H1 (cell line): ENCODE results near the gene NSUN6. TPM values are rescaled to one million over a fixed set of nuclear protein-coding genes. Genes with fewer than 3 reads are reported as not detected.
"Not testable (repeated sequence)": the region's sequence is repeated elsewhere in the genome, so short reads cannot be mapped to it uniquely, and the experiment has no call there.

Source experiments
- CTCF ChIA-PET: fragments of 300-600 bp; sonication (Branson Sonifier 250); formaldehyde crosslinking; loops from one replicate; lab custom pipeline; 2021; ENCODE audit not compliant: partially characterized antibody; lab: Charles Lee
- POLR2A ChIA-PET: fragments of 300-600 bp; sonication (Branson Sonifier 250); formaldehyde crosslinking; loops from one replicate; lab custom pipeline; 2021; ENCODE audit warnings: inconsistent platforms; ENCODE audit not compliant: partially characterized antibody; lab: Charles Lee
- DNase-seq, 2 experiments: peaks; one replicate each; pipeline versions ENCODE4 v3.0.0 to v3.0.0-alpha.2; 2010 to 2022; ENCODE audit warnings: low spot score in 2 of 2, low read depth in 1 of 2, mixed read lengths in 1 of 2
- FAIRE-seq: peaks from 2 replicates; lab custom pipeline; 2011; peaks lifted over from hg19 to GRCh38; lab: Jason Lieb, UNC
- H2AFZ ChIP-seq: 2 replicates; pipeline ENCODE4 v1.8.1; 2012; ENCODE audit warnings: low read length, inconsistent platforms
- H2AK5ac ChIP-seq: 2 replicates; pipeline ENCODE4 v1.6.1; 2013; ENCODE audit warnings: low read depth, low read length
- H2BK120ac ChIP-seq: replicated peaks from 2 replicates; pipeline ENCODE3; 2013; ENCODE audit warnings: low read depth, low read length, inconsistent platforms
- H2BK12ac ChIP-seq: 2 replicates; pipeline ENCODE4 v1.6.1; 2013; ENCODE audit warnings: low read depth, low read length
- H2BK15ac ChIP-seq: 2 replicates; pipeline ENCODE4 v1.6.1; 2013; ENCODE audit warnings: low read length
- H2BK20ac ChIP-seq: 2 replicates; pipeline ENCODE4 v1.6.1; 2013; ENCODE audit warnings: low read length
- H2BK5ac ChIP-seq: 2 replicates; pipeline ENCODE4 v1.6.1; 2013; ENCODE audit warnings: low read depth, low read length
- H3K14ac ChIP-seq: 2 replicates; pipeline ENCODE4 v1.6.1; 2013; ENCODE audit warnings: inconsistent platforms; ENCODE audit not compliant: insufficient read length
- H3K18ac ChIP-seq: 2 replicates; pipeline ENCODE4 v1.6.1; 2013; ENCODE audit warnings: low read length; ENCODE audit errors: extremely low read depth
- H3K23ac ChIP-seq: 2 replicates; pipeline ENCODE4 v1.6.1; 2013; ENCODE audit warnings: inconsistent platforms; ENCODE audit not compliant: insufficient read length
- H3K23me2 ChIP-seq: 2 replicates; pipeline ENCODE4 v1.6.1; 2013; ENCODE audit warnings: low read depth, low read length
- H3K27ac ChIP-seq: 2 replicates; pipeline ENCODE4 v1.6.1; 2011; ENCODE audit warnings: low read depth, low read length, inconsistent platforms
- H3K27me3 ChIP-seq, 4 experiments: replicated peaks in 1 of 4; 1 replicate in 1 of 4; 2 replicates in 3 of 4; pipeline versions ENCODE4 v1.6.1 to v1.8.1; 2011 to 2013; ENCODE audit warnings: low read length in 3 of 4, mild to moderate bottlenecking in 3 of 4, inconsistent platforms in 2 of 4, mixed read lengths in 2 of 4, moderate library complexity in 1 of 4; ENCODE audit not compliant: control insufficient read depth in 3 of 4, insufficient read depth in 3 of 4; ENCODE audit errors: extremely low read depth in 1 of 4
- H3K36me3 ChIP-seq, 4 experiments: 2 replicates each; pipeline versions ENCODE4 v1.6.1 to v1.8.1; 2011 to 2013; ENCODE audit warnings: mild to moderate bottlenecking in 4 of 4, low read length in 3 of 4, moderate library complexity in 2 of 4, control low read depth in 1 of 4, inconsistent platforms in 1 of 4; ENCODE audit not compliant: insufficient read depth in 4 of 4, control insufficient read depth in 2 of 4
- H3K4ac ChIP-seq: replicated peaks from 2 replicates; pipeline ENCODE3; 2013; ENCODE audit warnings: low read length, low read depth, mixed read lengths, inconsistent platforms; ENCODE audit not compliant: insufficient read length
- H3K4me1 ChIP-seq, 4 experiments: replicated peaks in 1 of 4; 1 replicate in 1 of 4; 2 replicates in 3 of 4; pipeline versions ENCODE4 v1.6.1 to v1.8.1; 2011 to 2013; ENCODE audit warnings: low read length in 3 of 4, inconsistent platforms in 2 of 4, mixed read lengths in 1 of 4; ENCODE audit not compliant: insufficient read depth in 4 of 4, control insufficient read depth in 3 of 4
- H3K4me2 ChIP-seq, 2 experiments: 2 replicates each; pipeline versions ENCODE4 v1.6.1 to v1.8.1; 2011 to 2013; ENCODE audit warnings: low read depth in 2 of 2, low read length in 2 of 2, control low read depth in 1 of 2, inconsistent platforms in 1 of 2, mild to moderate bottlenecking in 1 of 2; ENCODE audit not compliant: insufficient read depth in 1 of 2
- H3K4me3 ChIP-seq, 4 experiments: fragments of 200-600, 300-600 bp in 1 of 4; sonication (generic), shearing (Covaris generic), sonication (Bioruptor Twin) in 1 of 4; 2 replicates each; pipeline versions ENCODE4 v1.5.1 to v1.8.1; 2011 to 2016; ENCODE audit warnings: low read length in 4 of 4, low read depth in 3 of 4, control low read depth in 2 of 4, inconsistent platforms in 2 of 4, mild to moderate bottlenecking in 2 of 4, mixed read lengths in 1 of 4, moderate library complexity in 1 of 4; ENCODE audit not compliant: insufficient read depth in 2 of 4; ENCODE audit errors: extremely low read depth in 1 of 4
- H3K56ac ChIP-seq: replicated peaks from 2 replicates; pipeline ENCODE3; 2013; ENCODE audit warnings: low read depth, mild to moderate bottlenecking, mixed read lengths, low read length, inconsistent platforms; ENCODE audit not compliant: insufficient read length
- H3K79me1 ChIP-seq: 2 replicates; pipeline ENCODE4 v1.6.1; 2013; ENCODE audit warnings: low read depth, low read length, control low read depth
- H3K79me2 ChIP-seq, 2 experiments: 2 replicates each; pipeline versions ENCODE4 v1.6.1 to v1.8.1; 2012 to 2013; ENCODE audit warnings: low read length in 2 of 2, mild to moderate bottlenecking in 2 of 2, inconsistent platforms in 1 of 2; ENCODE audit not compliant: insufficient read depth in 2 of 2, control insufficient read depth in 1 of 2
- H3K9ac ChIP-seq, 4 experiments: replicated peaks in 1 of 4; 1 replicate in 1 of 4; 2 replicates in 3 of 4; pipeline versions ENCODE4 v1.6.1 to v1.8.1; 2011 to 2013; ENCODE audit warnings: low read depth in 3 of 4, low read length in 3 of 4, control low read depth in 2 of 4, mild to moderate bottlenecking in 2 of 4, moderate library complexity in 2 of 4, inconsistent platforms in 1 of 4; ENCODE audit errors: extremely low read depth in 1 of 4
- H3K9me3 ChIP-seq, 2 experiments: 2 replicates each; pipeline versions ENCODE4 v1.6.1 to v1.8.1; 2012 to 2013; ENCODE audit warnings: mild to moderate bottlenecking in 2 of 2, moderate library complexity in 2 of 2, control low read depth in 1 of 2, inconsistent platforms in 1 of 2, low read depth in 1 of 2, low read length in 1 of 2, mixed read lengths in 1 of 2; ENCODE audit not compliant: insufficient read depth in 2 of 2
- H4K20me1 ChIP-seq, 2 experiments: replicated peaks in 1 of 2; 2 replicates each; pipeline versions ENCODE3 to v1.8.1; 2011 to 2013; ENCODE audit warnings: inconsistent platforms in 2 of 2, low read length in 2 of 2, mild to moderate bottlenecking in 1 of 2; ENCODE audit not compliant: insufficient read depth in 2 of 2, control insufficient read depth in 1 of 2
- H4K5ac ChIP-seq: 2 replicates; pipeline ENCODE4 v1.6.1; 2013; ENCODE audit warnings: low read length, low read depth, mixed read lengths, inconsistent platforms; ENCODE audit not compliant: insufficient read length
- H4K8ac ChIP-seq: 2 replicates; pipeline ENCODE4 v1.8.0; 2013; ENCODE audit warnings: mild to moderate bottlenecking, moderate library complexity, low read length, inconsistent platforms; ENCODE audit not compliant: insufficient read depth; ENCODE audit errors: extremely low read depth
- H4K91ac ChIP-seq: replicated peaks from 2 replicates; pipeline ENCODE3; 2013; ENCODE audit warnings: low read length, mixed read lengths, inconsistent platforms; ENCODE audit not compliant: insufficient read length
- CREB1 ChIP-seq: IDR thresholded peaks from 2 replicates; pipeline ENCODE4 v1.6.1; 2012; ENCODE audit warnings: inconsistent platforms
- HDAC2 ChIP-seq, 2 experiments: fragments of 300-600 bp in 1 of 2; sonication (generic) in 1 of 2; IDR thresholded peaks; 2 replicates each; pipeline ENCODE4 v1.6.1; 2011 to 2012; ENCODE audit warnings: low read depth in 2 of 2, low read length in 2 of 2, mild to moderate bottlenecking in 2 of 2, moderate library complexity in 2 of 2, borderline replicate concordance in 1 of 2, inconsistent platforms in 1 of 2
- KDM1A ChIP-seq: fragments of 200-600, 300-600 bp; sonication (generic); IDR thresholded peaks from 2 replicates; pipeline ENCODE4 v1.7.1; 2016; ENCODE audit warnings: mild to moderate bottlenecking, low read length, borderline replicate concordance
- KDM4A ChIP-seq: IDR thresholded peaks from one replicate; pipeline ENCODE4 v1.7.1; 2012; ENCODE audit warnings: low read depth, mild to moderate bottlenecking, moderate library complexity, low read length, inconsistent platforms; ENCODE audit not compliant: severe bottlenecking
- NRF1 ChIP-seq: IDR thresholded peaks from 2 replicates; pipeline ENCODE4 v1.6.1; 2011; ENCODE audit warnings: mild to moderate bottlenecking, low read depth, low read length, improper control_type of control experiment
- RAD21 ChIP-seq, 2 experiments: IDR thresholded peaks in 1 of 2; conservative IDR thresholded peaks in 1 of 2; 2 replicates each; pipeline ENCODE4 v1.6.1; 2011; ENCODE audit warnings: low read depth in 2 of 2, low read length in 2 of 2, improper control_type of control experiment in 1 of 2, inconsistent platforms in 1 of 2, mild to moderate bottlenecking in 1 of 2, moderate library complexity in 1 of 2
- SAP30 ChIP-seq: fragments of 300-600 bp; sonication (generic); IDR thresholded peaks from 2 replicates; pipeline ENCODE4 v1.7.1; 2012; ENCODE audit warnings: low read length, moderate library complexity, mild to moderate bottlenecking, inconsistent platforms; ENCODE audit not compliant: insufficient read depth, insufficient replicate concordance
- SIN3A ChIP-seq, 2 experiments: IDR thresholded peaks in 1 of 2; conservative IDR thresholded peaks in 1 of 2; 2 replicates each; pipeline ENCODE4 v1.6.1; 2011 to 2012; ENCODE audit warnings: low read length in 2 of 2, improper control_type of control experiment in 1 of 2, low read depth in 1 of 2, mild to moderate bottlenecking in 1 of 2
- SUZ12 ChIP-seq: fragments of 200-600 bp; sonication (generic); IDR thresholded peaks from 2 replicates; pipeline ENCODE4 v1.6.1; 2012; ENCODE audit warnings: mild to moderate bottlenecking, inconsistent platforms, low read length, moderate library complexity, mixed read lengths
- WGBS, 2 experiments: shearing (Covaris generic) in 1 of 2; methylation state at CpG; one replicate each; pipeline versions ENCODE4 v1.1.6 to v1.1.7; 2013 to 2015; ENCODE audit warnings: low lambda C conversion rate in 2 of 2, mixed read lengths in 2 of 2, inconsistent platforms in 1 of 2, low coverage in 1 of 2, missing lambda C conversion rate in 1 of 2; ENCODE audit not compliant: insufficient replicate concordance in 2 of 2, insufficient coverage in 1 of 2, insufficient read length in 1 of 2; ENCODE audit errors: extremely low coverage in 1 of 2, missing lambda C conversion rate in 1 of 2; 5-methylcytosine and 5-hydroxymethylcytosine counted together
- polyA plus RNA-seq, 7 experiments: library from polyadenylated mRNA; depleted of rRNA in 3 of 7; stranded (reverse) in 5 of 7; unstranded in 2 of 7; fragments of >200 nt in 5 of 7; fragments of 200-250 nt in 2 of 7; gene quantifications; 1 replicate in 5 of 7; 2 replicates in 1 of 7; 4 replicates in 1 of 7; pipeline versions ENCODE4 v1.2.1 to v1.2.3, GENCODE V29; 2011 to 2013; ENCODE audit warnings: missing spikeins in 2 of 7, mixed read lengths in 2 of 7
- total RNA-seq: library from RNA; stranded (reverse); fragmentation: NEBNext Ultra II Directional; extraction: Animal tissue kit (Norgen Biotek cat#: 25700); gene quantifications from 2 replicates; pipeline ENCODE4 v1.2.1, GENCODE V29; 2021

Gene NSUN6
- total and polyA plus RNA-seq, 2 of the 8 experiments (the other 6 are each of a cell fraction or from before 2014, with no cell fraction given): 5.9 to 14.4 TPM

- TF ChIP-seq SAP30: no peak
- TF ChIP-seq RAD21 (IDR thresholded peaks at IDR 0.05 in 1 of 2, conservative IDR thresholded peaks at IDR 0.05 in 1 of 2; ENCODE audit: low read depth in 2 of 2, low read length in 2 of 2): no peak
- no peak for TF ChIP-seq CREB1
- no peak for TF ChIP-seq NRF1
- no peak for TF ChIP-seq SIN3A (conservative IDR thresholded peaks at IDR 0.05 in 1 of 2, IDR thresholded peaks at IDR 0.05 in 1 of 2; ENCODE audit: low read depth in 1 of 2, low read length in 2 of 2)
- no peak for TF ChIP-seq KDM4A
- TF ChIP-seq KDM1A: no peak
- TF ChIP-seq HDAC2 (IDR thresholded peaks at IDR 0.05; ENCODE audit: borderline replicate concordance in 1 of 2, low read depth in 2 of 2, low read length in 2 of 2): no peak
- no peak for TF ChIP-seq SUZ12
Observed at GRCh38 chr10:18635995-18636394, 15.4 kb downstream of the NSUN6 start (continued).

- H2BK120ac ChIP-seq, H2BK5ac ChIP-seq, H3K4me1 ChIP-seq, H3K56ac ChIP-seq, H3K18ac ChIP-seq, H3K23ac ChIP-seq, H4K20me1 ChIP-seq, H2BK12ac ChIP-seq, H4K91ac ChIP-seq, H3K79me1 ChIP-seq, DNase-seq, H4K8ac ChIP-seq, H3K4me2 ChIP-seq, H2BK20ac ChIP-seq, POLR2A ChIA-PET, H2BK15ac ChIP-seq, FAIRE-seq, H3K79me2 ChIP-seq, H2AK5ac ChIP-seq, H2AFZ ChIP-seq, H3K9ac ChIP-seq, H3K27me3 ChIP-seq, CTCF ChIA-PET, H3K9me3 ChIP-seq, H3K14ac ChIP-seq, H3K23me2 ChIP-seq, H3K4me3 ChIP-seq, H4K5ac ChIP-seq, H3K36me3 ChIP-seq, H3K27ac ChIP-seq, H3K4ac ChIP-seq: not testable (repeated sequence)
- WGBS, 2 experiments: 81% methylated on average over 2 of the region's 3 CpGs; no CpG with 5 or more reads in 1 of the 2 experiments
Observed at GRCh38 chr10:18632500-18632899, 18.9 kb downstream of the NSUN6 start.
